Ramos (cell line): ENCODE results near the gene STX2.
"Not testable (repeated sequence)": the region's sequence is repeated elsewhere in the genome, so short reads cannot be mapped to it uniquely, and the experiment has no call there.

Experiments
- in situ Hi-C: fragments of 300-500 bp; cut with MboI; formaldehyde crosslinking; loops from one replicate; pipeline ENCODE4 v1.14.3; 2022; ENCODE audit warnings: low sequenced_read_pairs; ENCODE audit not compliant: unreplicated experiment

Gene STX2

DNA sequence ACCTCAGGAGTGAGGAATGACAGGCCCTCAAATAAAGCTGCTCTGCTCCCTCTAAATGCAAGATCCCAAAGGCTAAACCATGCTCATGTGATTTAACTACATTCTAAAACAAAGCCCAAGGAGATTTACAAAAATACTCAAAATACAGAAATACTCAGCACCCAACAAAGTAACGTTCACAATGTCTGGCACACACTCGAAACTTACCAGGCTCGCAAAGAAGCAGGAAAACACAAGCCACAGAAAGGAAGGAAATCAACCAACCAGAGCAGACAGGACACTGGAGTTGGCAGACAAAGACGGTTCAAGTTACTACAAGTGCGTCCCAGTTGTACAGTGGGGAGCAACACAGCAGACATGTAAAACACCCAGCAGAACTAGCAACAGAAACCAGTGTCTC, 33.4 kb downstream of the STX2 start:
- in situ Hi-C loops: no loop called here

GRCh38 chr12:130804216-130804615, 34.8 kb downstream of the STX2 start:
- in situ Hi-C loops: no loop called here

GRCh38 chr12:130803702-130804101, 35.3 kb downstream of the STX2 start:
- in situ Hi-C loops: no loop called here

- in situ Hi-C loops: no loop called here
These were observed 38.7 kb downstream of the STX2 start for GRCh38 chr12:130800312-130800711.

DNA sequence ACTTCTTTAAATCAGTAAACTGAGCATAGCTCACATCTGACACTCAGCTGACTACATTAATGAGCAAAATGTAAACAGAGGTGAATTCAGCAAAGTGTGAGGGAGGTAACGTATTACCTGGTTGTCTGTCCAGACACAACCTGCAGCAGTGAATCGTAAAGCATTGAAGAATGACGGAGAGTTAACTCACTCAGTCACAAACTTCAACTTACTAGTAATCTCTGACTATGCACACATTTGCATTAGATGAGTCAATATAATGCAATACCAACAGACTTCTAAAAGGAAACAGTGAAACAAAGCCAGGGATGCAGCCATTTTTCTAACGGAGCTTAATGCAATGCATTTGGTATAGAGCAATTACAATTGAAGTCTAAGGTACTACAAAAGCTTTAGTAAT, 40.0 kb downstream of the STX2 start:
- in situ Hi-C loops: no loop called here

DNA sequence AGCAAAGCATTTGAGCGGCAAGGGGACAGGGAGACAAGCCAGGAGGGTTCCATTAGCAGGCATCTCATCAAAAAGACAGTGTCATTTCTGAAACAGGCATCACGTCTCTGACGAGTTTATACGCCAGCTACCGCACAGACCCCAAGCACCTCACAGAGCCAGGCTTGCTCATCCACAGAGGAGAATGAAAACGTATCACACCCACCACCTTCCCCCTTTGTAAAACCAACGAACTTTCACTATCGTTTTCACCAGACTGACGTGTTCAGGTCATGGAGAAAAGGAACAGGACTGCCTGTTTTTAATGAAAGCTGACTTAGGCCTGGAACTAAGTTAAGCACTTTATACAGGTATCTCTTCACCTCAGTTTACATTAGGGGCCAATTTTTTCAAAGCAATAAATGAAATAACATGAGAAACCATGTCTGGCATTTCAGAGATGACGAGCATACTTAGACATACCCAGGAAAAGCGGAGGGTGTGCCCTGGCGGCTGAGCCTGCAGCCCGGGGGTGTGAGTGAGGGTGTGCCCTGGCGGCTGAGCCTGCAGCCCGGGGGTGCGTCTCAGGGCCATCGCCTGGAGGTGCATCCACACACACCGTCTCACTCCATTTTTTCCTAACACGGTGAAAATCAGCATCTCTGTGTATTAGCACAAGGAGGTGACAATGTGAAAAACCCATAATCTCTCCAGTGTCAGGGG, 41.9 kb downstream of the STX2 start:
- in situ Hi-C loops: no loop called here

- in situ Hi-C loops: no loop called here
These were observed 43.1 kb downstream of the STX2 start for GRCh38 chr12:130795906-130796305.

- in situ Hi-C loops: no loop called here
These were observed 45.5 kb downstream of the STX2 start for GRCh38 chr12:130793554-130793849.

- in situ Hi-C loops: no loop called here
These were observed 46.1 kb downstream of the STX2 start for GRCh38 chr12:130792821-130793553.

- in situ Hi-C loops: no loop called here
These were observed 47.4 kb downstream of the STX2 start for GRCh38 chr12:130791629-130792028.

- in situ Hi-C loops: no loop called here
These were observed 50.5 kb downstream of the STX2 start for GRCh38 chr12:130788515-130788914.

DNA sequence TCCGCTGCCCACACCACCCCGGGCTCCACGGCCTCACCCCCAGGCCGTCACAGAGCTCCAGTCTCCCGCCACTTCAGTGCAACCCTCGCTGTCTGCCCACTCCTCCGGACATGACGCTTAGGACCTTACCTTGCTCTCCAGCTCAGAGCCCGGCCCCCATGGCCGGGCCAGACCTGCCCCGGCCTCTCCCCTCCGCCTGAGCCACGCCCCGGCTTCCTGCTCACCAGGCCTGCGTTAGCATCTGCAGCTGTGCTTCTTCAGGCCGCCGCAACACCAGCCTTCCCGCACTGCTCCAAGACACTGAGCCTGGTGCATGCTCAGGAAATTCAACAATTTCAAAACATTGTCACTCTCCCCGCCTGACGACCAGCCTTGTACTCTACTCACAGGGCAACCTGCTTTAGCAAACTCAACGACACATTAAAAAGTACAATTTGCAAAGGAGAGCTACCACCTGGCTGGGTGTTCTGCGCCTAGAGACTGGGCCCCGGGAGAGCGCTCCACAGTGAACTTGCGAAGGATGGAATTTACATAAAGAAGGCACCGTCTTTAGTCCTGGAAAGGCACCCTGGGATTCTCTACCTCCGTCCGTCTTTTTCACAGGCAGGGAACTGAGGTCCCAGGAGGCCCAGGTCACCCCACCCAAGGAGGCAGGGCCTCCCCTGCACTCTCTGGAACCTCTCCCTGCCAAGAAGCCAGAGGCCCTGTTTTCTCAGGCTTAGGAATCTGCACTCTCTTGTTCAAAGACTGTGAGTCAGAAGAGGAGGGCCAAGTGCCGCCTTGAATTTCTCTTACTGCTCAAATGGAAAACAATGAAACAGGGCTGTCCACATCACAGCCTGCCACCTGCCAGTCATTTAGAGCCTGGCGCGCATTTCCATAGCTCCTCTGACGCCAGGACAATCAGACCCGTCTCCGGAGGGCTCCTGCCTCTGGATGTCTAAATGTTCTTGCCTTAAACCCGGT, 51.3 kb downstream of the STX2 start:
- in situ Hi-C loops: no loop called here

GRCh38 chr12:130787041-130787440, 52.0 kb downstream of the STX2 start:
- in situ Hi-C loops: no loop called here

DNA sequence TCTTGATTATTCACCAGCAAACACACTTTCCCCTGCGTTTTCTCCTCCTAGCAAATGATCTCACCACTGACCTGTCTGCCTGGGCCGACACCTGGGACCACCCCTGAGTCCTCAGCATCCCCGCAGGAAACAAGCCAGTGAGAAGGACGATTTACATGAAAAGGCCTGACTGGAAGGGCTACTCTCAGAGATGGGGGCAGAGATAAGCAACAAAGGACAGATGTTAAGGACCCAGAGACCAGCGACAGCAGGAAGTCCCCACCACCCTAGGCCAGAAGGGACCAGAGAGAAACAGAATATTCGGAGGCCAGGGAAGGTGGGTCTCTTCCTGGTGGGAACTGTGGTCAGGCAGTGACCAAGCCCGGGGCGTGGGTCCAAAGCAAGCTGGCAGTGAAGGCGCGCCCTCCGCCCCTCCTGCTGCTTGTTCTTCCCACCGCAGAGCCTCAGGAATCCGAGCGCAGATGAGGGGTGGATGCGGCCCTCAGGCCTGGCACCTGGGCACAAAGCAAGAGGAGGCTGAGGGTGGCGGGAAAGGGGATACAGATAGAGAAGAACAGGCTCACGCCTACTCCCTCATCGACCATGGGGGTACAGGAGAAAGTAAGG, 55.8 kb downstream of the STX2 start:
- in situ Hi-C loops: no loop called here

- in situ Hi-C loops: not testable (repeated sequence)
These were observed 56.8 kb downstream of the STX2 start for GRCh38 chr12:130782245-130782644.

GRCh38 chr12:130780880-130781575, 58.0 kb downstream of the STX2 start:
- in situ Hi-C loops: no loop called here

- in situ Hi-C loops: no loop called here
These were observed 58.7 kb downstream of the STX2 start for GRCh38 chr12:130780325-130780724.

- in situ Hi-C loops: no loop called here
These were observed 60.3 kb downstream of the STX2 start for GRCh38 chr12:130778776-130779175.

DNA sequence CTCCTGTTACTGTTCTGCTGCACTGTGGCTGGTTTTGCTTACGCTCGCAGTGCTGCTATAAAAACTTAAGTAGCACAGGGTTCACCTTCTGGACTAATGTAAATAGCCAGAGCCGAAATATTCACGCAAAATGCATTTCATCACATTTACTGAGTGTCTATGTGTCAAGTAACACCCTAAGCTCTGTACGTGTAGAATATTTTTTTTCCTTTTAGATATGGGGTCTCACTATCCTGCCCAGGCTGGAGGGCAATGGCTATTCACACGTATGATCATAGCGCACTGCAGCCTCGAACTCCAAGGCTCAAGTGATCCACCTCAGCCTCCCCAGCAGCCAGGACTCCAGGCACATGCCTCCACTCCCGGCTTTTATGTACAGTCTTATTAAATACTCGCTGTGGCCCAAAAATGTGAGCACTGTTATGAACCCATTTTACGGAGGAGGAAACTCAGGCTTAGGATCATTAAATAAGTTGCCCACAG, 62.2 kb downstream of the STX2 start:
- in situ Hi-C loops: no loop called here
